Ishikawa (cell line): ENCODE measurements around the gene ASAP2.

Experiments used
- CEBPB ChIP-seq: IDR thresholded peaks from 2 replicates; pipeline ENCODE4 v1.6.1; 2012
- CREB1 ChIP-seq: IDR thresholded peaks from 2 replicates; pipeline ENCODE4 v1.6.1; 2012; ENCODE audit warnings: low read depth
- EGR1 ChIP-seq: IDR thresholded peaks from 2 replicates; pipeline ENCODE4 v1.6.1; 2012
- EP300 ChIP-seq: IDR thresholded peaks from 2 replicates; pipeline ENCODE4 v1.6.1; 2012; ENCODE audit warnings: borderline replicate concordance
- FOXM1 ChIP-seq: IDR thresholded peaks from 2 replicates; pipeline ENCODE4 v1.6.1; 2012; ENCODE audit warnings: low read depth, borderline replicate concordance
- NFIC ChIP-seq: IDR thresholded peaks from 2 replicates; pipeline ENCODE4 v1.6.1; 2012
- RAD21 ChIP-seq: IDR thresholded peaks from 2 replicates; pipeline ENCODE4 v1.6.1; 2012; ENCODE audit warnings: low read depth
- TAF1 ChIP-seq: IDR thresholded peaks from 2 replicates; pipeline ENCODE4 v1.6.1; 2012; ENCODE audit warnings: low read depth, mild to moderate bottlenecking
- TCF12 ChIP-seq: IDR thresholded peaks from 2 replicates; pipeline ENCODE4 v1.6.1; 2012; ENCODE audit warnings: low read depth
- TEAD4 ChIP-seq: IDR thresholded peaks from 2 replicates; pipeline ENCODE4 v1.6.1; 2012
- YY1 ChIP-seq: IDR thresholded peaks from 2 replicates; pipeline ENCODE4 v1.6.1; 2012; ENCODE audit warnings: low read depth
- ZBTB7A ChIP-seq: IDR thresholded peaks from 2 replicates; pipeline ENCODE4 v1.6.1; 2012; ENCODE audit warnings: low read depth
- TF ChIP-seq, protein P1 (sequence below): IDR thresholded peaks from 2 replicates; pipeline ENCODE4 v1.6.1; 2012; ENCODE audit warnings: low read depth, mild to moderate bottlenecking
- TF ChIP-seq, protein P2 (sequence below): IDR thresholded peaks from 2 replicates; pipeline ENCODE4 v1.6.1; 2012
- TF ChIP-seq, protein P3 (sequence below): IDR thresholded peaks from 2 replicates; pipeline ENCODE4 v1.6.1; 2012

ASAP2 gene

DNA sequence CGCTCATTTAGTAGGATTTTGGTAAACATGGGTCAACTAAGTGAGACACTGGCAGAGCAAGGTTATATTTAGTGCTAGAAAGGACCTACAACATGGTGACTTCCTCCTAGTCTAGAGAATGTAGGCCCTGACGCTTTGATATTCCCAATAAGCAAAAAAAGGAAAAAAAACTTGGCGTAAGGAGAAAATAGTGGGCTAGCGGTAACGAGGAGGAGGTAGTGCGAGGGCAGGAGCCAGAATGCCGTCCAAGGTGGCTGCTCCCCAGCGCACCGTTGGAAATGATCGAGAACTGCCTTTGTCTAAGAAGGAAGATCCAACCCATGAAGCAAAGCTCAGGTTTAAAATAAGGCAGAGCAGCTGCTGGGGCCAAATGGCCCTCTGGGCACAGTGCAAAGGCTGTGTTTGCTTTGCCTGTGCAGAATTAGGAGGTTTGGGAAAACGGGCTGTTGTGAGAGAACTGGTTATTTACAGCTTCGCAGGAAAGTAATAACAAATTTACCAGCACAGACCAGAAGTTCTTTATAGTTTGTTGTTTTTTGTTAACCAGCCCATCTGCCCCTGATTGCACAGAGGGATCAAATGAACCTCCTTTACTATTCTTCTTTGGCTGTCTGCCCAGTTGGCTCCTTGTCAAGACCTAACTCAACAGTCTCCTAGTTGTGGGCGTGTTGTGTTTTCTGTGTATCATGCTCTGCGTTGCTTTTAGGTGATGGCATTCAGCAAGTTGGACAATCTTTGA, 130.1 kb downstream of the ASAP2 start:
- TF ChIP-seq TEAD4: peak; percentile 29; the same call in 1 of the 2 replicates
- no peak for TF ChIP-seq EP300
- TF ChIP-seq ZBTB7A: no peak
- peak; percentile 95 for TF ChIP-seq NFIC
- TF ChIP-seq, protein P1, sequence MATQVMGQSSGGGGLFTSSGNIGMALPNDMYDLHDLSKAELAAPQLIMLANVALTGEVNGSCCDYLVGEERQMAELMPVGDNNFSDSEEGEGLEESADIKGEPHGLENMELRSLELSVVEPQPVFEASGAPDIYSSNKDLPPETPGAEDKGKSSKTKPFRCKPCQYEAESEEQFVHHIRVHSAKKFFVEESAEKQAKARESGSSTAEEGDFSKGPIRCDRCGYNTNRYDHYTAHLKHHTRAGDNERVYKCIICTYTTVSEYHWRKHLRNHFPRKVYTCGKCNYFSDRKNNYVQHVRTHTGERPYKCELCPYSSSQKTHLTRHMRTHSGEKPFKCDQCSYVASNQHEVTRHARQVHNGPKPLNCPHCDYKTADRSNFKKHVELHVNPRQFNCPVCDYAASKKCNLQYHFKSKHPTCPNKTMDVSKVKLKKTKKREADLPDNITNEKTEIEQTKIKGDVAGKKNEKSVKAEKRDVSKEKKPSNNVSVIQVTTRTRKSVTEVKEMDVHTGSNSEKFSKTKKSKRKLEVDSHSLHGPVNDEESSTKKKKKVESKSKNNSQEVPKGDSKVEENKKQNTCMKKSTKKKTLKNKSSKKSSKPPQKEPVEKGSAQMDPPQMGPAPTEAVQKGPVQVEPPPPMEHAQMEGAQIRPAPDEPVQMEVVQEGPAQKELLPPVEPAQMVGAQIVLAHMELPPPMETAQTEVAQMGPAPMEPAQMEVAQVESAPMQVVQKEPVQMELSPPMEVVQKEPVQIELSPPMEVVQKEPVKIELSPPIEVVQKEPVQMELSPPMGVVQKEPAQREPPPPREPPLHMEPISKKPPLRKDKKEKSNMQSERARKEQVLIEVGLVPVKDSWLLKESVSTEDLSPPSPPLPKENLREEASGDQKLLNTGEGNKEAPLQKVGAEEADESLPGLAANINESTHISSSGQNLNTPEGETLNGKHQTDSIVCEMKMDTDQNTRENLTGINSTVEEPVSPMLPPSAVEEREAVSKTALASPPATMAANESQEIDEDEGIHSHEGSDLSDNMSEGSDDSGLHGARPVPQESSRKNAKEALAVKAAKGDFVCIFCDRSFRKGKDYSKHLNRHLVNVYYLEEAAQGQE: no peak
- TF ChIP-seq TAF1: no peak
- TF ChIP-seq CEBPB: no peak

DNA sequence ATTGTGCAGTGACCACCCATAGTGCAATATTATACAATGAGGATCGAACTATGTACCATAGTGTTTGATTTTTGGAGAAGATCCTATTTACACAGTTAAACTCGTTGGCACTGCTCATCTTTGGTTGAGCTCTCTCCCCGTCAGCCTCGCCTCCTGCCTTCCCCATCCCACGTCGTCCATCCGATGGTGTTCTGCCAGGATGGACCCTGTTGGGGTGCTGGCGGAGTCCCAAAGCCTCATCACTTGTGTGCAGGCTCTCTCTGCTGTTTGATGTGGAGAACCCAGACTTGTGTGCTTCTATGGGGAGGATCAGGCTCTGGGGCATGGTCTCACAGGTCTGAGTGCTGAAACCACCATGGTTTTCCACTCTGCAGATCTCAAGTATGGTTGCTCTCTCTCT, 131.3 kb downstream of the ASAP2 start:
- TF ChIP-seq, protein P2, sequence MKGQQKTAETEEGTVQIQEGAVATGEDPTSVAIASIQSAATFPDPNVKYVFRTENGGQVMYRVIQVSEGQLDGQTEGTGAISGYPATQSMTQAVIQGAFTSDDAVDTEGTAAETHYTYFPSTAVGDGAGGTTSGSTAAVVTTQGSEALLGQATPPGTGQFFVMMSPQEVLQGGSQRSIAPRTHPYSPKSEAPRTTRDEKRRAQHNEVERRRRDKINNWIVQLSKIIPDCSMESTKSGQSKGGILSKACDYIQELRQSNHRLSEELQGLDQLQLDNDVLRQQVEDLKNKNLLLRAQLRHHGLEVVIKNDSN: no peak
- no peak for TF ChIP-seq FOXM1
- no peak for TF ChIP-seq ZBTB7A
- TF ChIP-seq TEAD4: no peak
- TF ChIP-seq, protein P1: no peak
- no peak for TF ChIP-seq EP300
- no peak for TF ChIP-seq YY1
- no peak for TF ChIP-seq NFIC
- no peak for TF ChIP-seq CREB1
- TF ChIP-seq RAD21: no peak

DNA sequence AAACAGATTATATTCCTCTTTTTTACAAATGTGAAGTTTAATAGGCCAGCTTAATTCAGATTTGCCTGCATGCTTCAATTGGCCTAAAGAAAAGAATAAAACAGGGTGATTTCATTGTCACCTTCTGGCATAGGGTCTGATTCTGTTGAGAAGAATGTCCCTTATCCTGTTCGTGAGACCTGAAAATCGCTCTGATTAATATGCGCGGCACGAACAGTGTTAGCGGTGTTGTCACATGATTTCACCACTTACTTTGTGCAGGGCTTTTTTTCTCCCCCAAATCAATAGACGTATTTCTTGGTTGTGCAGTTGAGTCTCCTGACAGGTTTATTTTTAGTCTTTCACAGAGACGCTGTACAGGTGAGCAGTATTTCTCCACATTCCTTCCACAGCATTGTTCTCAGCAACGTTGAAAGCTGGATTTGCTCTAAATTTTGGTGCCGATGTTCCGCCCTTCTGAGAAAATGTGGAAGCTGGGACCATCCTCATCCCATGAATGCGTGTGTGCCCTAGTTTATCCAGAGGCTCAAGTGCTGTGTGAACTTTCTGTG, 134.8 kb downstream of the ASAP2 start:
- no peak for TF ChIP-seq EP300
- TF ChIP-seq, protein P3, sequence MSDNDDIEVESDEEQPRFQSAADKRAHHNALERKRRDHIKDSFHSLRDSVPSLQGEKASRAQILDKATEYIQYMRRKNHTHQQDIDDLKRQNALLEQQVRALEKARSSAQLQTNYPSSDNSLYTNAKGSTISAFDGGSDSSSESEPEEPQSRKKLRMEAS: no peak
- no peak for TF ChIP-seq FOXM1
- TF ChIP-seq, protein P2: no peak
- no peak for TF ChIP-seq ZBTB7A
- no peak for TF ChIP-seq CEBPB
- TF ChIP-seq TEAD4: no peak
- TF ChIP-seq CREB1: no peak
- no peak for TF ChIP-seq EGR1
- TF ChIP-seq NFIC: no peak
- no peak for TF ChIP-seq RAD21
- no peak for TF ChIP-seq TAF1
- TF ChIP-seq TCF12: no peak
- TF ChIP-seq YY1: no peak
- TF ChIP-seq, protein P1: no peak

DNA sequence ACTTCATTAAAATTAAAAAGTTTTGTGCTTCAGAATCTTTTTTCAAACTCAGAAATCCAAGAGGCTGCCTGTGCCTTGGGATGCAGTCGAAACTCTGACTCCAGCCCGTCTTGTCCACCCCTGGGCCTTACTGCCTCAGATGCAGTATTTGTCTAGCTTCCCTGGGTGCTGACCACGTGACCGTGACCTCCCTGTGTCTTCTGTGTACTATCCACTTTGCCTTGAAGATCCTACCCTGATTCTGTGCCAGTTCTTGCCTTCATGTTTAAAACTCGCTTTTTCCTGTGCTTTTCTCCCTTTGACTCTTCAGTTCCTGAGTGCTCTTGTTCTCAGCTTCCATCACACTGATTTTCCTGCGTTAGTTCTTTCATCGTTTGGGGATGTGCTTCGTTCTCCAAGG, 136.0 kb downstream of the ASAP2 start:
- TF ChIP-seq ZBTB7A (no peak), CREB1 (no peak), CEBPB (no peak), EP300 (no peak)
- TF ChIP-seq, protein P3: no peak

DNA sequence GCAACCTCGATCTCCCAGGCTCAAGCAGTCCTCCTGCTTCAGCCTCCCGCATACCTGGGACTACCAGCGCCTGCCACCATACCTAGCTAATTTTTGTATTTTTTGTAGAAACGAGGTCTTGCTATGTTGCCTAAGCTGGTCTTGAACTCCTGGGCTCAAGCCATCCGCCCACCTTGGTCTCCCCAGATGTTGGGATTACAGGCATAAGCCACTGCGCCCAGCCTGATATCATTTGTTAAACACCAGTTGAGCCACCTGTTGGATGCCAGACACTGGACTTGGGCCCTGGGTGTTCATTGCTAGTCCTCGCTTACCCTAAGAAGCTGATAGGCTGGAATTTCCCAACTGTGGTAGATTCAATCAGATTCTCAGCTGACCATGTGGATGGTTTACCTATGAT, 136.9 kb downstream of the ASAP2 start:
- no peak for TF ChIP-seq RAD21
